HepG2 (cell line): ENCODE results near the gene ITPR1.

Experiments used
- BRCA1 ChIP-seq: sonication (generic); formaldehyde crosslinking; IDR thresholded peaks from 2 replicates; pipeline ENCODE4 v1.4.0; 2020; ENCODE audit warnings: missing genetic modification reagents
- CHCHD3 ChIP-seq: sonication (generic); formaldehyde crosslinking; IDR thresholded peaks from 2 replicates; pipeline ENCODE4 v1.8.0; 2022; ENCODE audit warnings: mild to moderate bottlenecking, missing genetic modification reagents, moderate library complexity
- GABPA ChIP-seq, 2 experiments: IDR thresholded peaks; 2 replicates each; pipeline ENCODE4 v1.6.1; 2011 to 2016; ENCODE audit warnings: low read depth in 2 of 2, low read length in 1 of 2, missing biosample characterization in 1 of 2, missing genetic modification characterization in 1 of 2
- YY1 ChIP-seq: IDR thresholded peaks from 2 replicates; pipeline ENCODE4 v1.6.1; 2011; ENCODE audit warnings: low read length, low read depth, moderate library complexity, mild to moderate bottlenecking; ENCODE audit not compliant: insufficient read depth, insufficient replicate concordance
- TF ChIP-seq, protein P1 (sequence below): sonication (generic); formaldehyde crosslinking; IDR thresholded peaks from 2 replicates; pipeline ENCODE4 v1.5.0; 2020; ENCODE audit warnings: missing genetic modification reagents, mild to moderate bottlenecking, borderline replicate concordance
- TF ChIP-seq, protein P2 (sequence below): sonication (generic); formaldehyde crosslinking; IDR thresholded peaks from 2 replicates; pipeline ENCODE4 v1.4.0; 2020; ENCODE audit warnings: mild to moderate bottlenecking, missing genetic modification reagents

DNA sequence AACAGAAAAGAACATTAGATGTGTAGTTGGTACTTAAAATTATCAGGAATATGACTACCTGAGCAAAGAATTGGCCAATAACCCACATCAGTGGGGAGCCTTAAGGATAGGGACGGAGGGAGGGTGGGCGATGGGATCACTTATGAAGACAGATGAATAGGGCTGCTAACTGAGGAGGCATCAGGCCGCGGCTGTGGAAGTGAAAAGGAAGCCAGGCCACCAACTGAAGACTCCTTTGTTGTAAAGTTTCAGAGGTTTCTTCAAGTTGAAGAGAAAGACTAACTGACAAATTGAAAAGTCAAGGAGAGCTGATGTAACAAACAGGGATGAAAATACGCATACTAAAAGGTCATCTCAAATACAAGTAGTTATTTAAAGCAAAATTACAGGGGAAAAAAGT, 350.5 kb downstream of the ITPR1 start:
- TF ChIP-seq, protein P1, sequence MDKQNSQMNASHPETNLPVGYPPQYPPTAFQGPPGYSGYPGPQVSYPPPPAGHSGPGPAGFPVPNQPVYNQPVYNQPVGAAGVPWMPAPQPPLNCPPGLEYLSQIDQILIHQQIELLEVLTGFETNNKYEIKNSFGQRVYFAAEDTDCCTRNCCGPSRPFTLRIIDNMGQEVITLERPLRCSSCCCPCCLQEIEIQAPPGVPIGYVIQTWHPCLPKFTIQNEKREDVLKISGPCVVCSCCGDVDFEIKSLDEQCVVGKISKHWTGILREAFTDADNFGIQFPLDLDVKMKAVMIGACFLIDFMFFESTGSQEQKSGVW (CRISPR knock-in tag) = no peak
- no peak for TF ChIP-seq YY1
- no peak for TF ChIP-seq BRCA1 (CRISPR knock-in tag)
- TF ChIP-seq CHCHD3 (CRISPR knock-in tag) = no peak
- no peak for TF ChIP-seq GABPA (IDR thresholded peaks at IDR 0.05; ENCODE audit: low read depth, low read length)
- TF ChIP-seq GABPA (CRISPR knock-in tag; IDR thresholded peaks at IDR 0.05; ENCODE audit: low read depth) = no peak
- TF ChIP-seq, protein P2, sequence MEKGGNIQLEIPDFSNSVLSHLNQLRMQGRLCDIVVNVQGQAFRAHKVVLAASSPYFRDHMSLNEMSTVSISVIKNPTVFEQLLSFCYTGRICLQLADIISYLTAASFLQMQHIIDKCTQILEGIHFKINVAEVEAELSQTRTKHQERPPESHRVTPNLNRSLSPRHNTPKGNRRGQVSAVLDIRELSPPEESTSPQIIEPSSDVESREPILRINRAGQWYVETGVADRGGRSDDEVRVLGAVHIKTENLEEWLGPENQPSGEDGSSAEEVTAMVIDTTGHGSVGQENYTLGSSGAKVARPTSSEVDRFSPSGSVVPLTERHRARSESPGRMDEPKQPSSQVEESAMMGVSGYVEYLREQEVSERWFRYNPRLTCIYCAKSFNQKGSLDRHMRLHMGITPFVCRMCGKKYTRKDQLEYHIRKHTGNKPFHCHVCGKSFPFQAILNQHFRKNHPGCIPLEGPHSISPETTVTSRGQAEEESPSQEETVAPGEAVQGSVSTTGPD (CRISPR knock-in tag) = no peak
